SK-N-SH treated with all-trans-retinoic acid at 6 μM for 48 hours (cell line): ENCODE measurements around the gene RAB11FIP2.

Source experiments
- ATAC-seq: fragments of 200-7000 bp; cut with Tn5 transposase; 3 replicates; pipeline ENCODE4 v1.9.1; 2020; ENCODE audit warnings: mild to moderate bottlenecking, moderate library complexity
- ARNTL ChIP-seq: fragments of 450-650 bp; formaldehyde crosslinking; IDR thresholded peaks from 2 replicates; pipeline ENCODE4 v1.5.0; 2020; ENCODE audit warnings: low read depth, mild to moderate bottlenecking, moderate library complexity, borderline replicate concordance
- BACH2 ChIP-seq: fragments of 250-450 bp; sonication (Bioruptor Pico); IDR thresholded peaks from 2 replicates; pipeline ENCODE4 v1.9.0; 2021; ENCODE audit warnings: mild to moderate bottlenecking, borderline replicate concordance
- CREB5 ChIP-seq: fragments of 250-450 bp; sonication (Bioruptor Pico); IDR thresholded peaks from 2 replicates; pipeline ENCODE4 v1.5.1; 2020; ENCODE audit warnings: low read depth, mild to moderate bottlenecking, moderate library complexity
- CSRNP3 ChIP-seq: fragments of 250-450 bp; sonication (Bioruptor Pico); IDR thresholded peaks from 2 replicates; pipeline ENCODE4 v1.5.1; 2021; ENCODE audit warnings: mild to moderate bottlenecking, moderate library complexity
- GLIS3 ChIP-seq: fragments of 250-450 bp; sonication (Bioruptor Pico); IDR thresholded peaks from 2 replicates; pipeline ENCODE4 v1.5.0; 2020; ENCODE audit warnings: mild to moderate bottlenecking, moderate library complexity
- ISL1 ChIP-seq: fragments of 250-450 bp; sonication (Bioruptor Pico); IDR thresholded peaks from 2 replicates; pipeline ENCODE4 v2.1.2; 2022; ENCODE audit warnings: mild to moderate bottlenecking, moderate library complexity
- OSR1 ChIP-seq: fragments of 250-450 bp; sonication (Bioruptor Pico); IDR thresholded peaks from 2 replicates; pipeline ENCODE4 v1.8.0; 2022; ENCODE audit warnings: moderate library complexity, mild to moderate bottlenecking, inconsistent platforms
- POU6F1 ChIP-seq: fragments of 250-450 bp; sonication (Bioruptor Pico); IDR thresholded peaks from 2 replicates; pipeline ENCODE4 v1.8.0; 2021; ENCODE audit warnings: low read depth, mild to moderate bottlenecking, moderate library complexity, borderline replicate concordance
- PPARA ChIP-seq: fragments of 250-450 bp; sonication (Bioruptor Pico); IDR thresholded peaks from 2 replicates; pipeline ENCODE4 v1.5.0; 2020; ENCODE audit warnings: mild to moderate bottlenecking, borderline replicate concordance
- SNAI2 ChIP-seq: fragments of 250-450 bp; sonication (Bioruptor Pico); IDR thresholded peaks from 2 replicates; pipeline ENCODE4 v1.5.0; 2020; ENCODE audit warnings: mild to moderate bottlenecking, moderate library complexity
- TCF4 ChIP-seq: fragments of 250-450 bp; sonication (Bioruptor Pico); IDR thresholded peaks from 2 replicates; pipeline ENCODE4 v1.8.0; 2021; ENCODE audit warnings: mild to moderate bottlenecking, moderate library complexity, borderline replicate concordance
- TOX ChIP-seq: fragments of 250-450 bp; sonication (Bioruptor Pico); IDR thresholded peaks from 2 replicates; pipeline ENCODE4 v1.8.0; 2021; ENCODE audit warnings: mild to moderate bottlenecking, moderate library complexity, borderline replicate concordance
- TSHZ2 ChIP-seq: fragments of 250-450 bp; sonication (Bioruptor Pico); IDR thresholded peaks from 2 replicates; pipeline ENCODE4 v1.5.0; 2020; ENCODE audit warnings: mild to moderate bottlenecking, moderate library complexity
- ZC3H10 ChIP-seq: fragments of 250-450 bp; sonication (Bioruptor Pico); IDR thresholded peaks from 2 replicates; pipeline ENCODE4 v1.5.1; 2021; ENCODE audit warnings: mild to moderate bottlenecking, moderate library complexity
- ZFP30 ChIP-seq: fragments of 450-650 bp; formaldehyde crosslinking; IDR thresholded peaks from 2 replicates; pipeline ENCODE4 v1.5.0; 2022; ENCODE audit warnings: mild to moderate bottlenecking, moderate library complexity
- ZNF565 ChIP-seq: fragments of 450-650 bp; formaldehyde crosslinking; conservative IDR thresholded peaks from 2 replicates; pipeline ENCODE4 v1.5.0; 2020; ENCODE audit warnings: low read depth, mild to moderate bottlenecking, moderate library complexity
- ZNF70 ChIP-seq: fragments of 450-650 bp; formaldehyde crosslinking; IDR thresholded peaks from 2 replicates; pipeline ENCODE4 v1.5.0; 2020; ENCODE audit warnings: mild to moderate bottlenecking, moderate library complexity
- ZNF8 ChIP-seq: fragments of 450-650 bp; formaldehyde crosslinking; IDR thresholded peaks from 2 replicates; pipeline ENCODE4 v1.5.0; 2020; ENCODE audit warnings: mild to moderate bottlenecking, moderate library complexity

Gene RAB11FIP2

GRCh38 chr10:118028619-118029018 is 18.1 kb downstream of the RAB11FIP2 start:
- TF ChIP-seq TCF4 (no peak), GLIS3 (CRISPR knock-in tag) (no peak), BACH2 (no peak)
- ATAC-seq, result no peak

GRCh38 chr10:118027397-118027796 is 19.3 kb downstream of the RAB11FIP2 start:
- no peak for TF ChIP-seq ZNF565 (CRISPR knock-in tag)
- TF ChIP-seq SNAI2 (CRISPR knock-in tag), result no peak
- no peak for TF ChIP-seq POU6F1
- TF ChIP-seq OSR1, result no peak
- TF ChIP-seq ZFP30 (CRISPR knock-in tag), result no peak
- no peak for TF ChIP-seq TCF4
- TF ChIP-seq CREB5, result no peak
- no peak for ATAC-seq

- ATAC-seq, result no peak
Measured at GRCh38 chr10:118026936-118027335, 19.8 kb downstream of the RAB11FIP2 start.

More at GRCh38 chr10:118026936-118027335, 19.8 kb downstream of the RAB11FIP2 start:
- TF ChIP-seq OSR1, result no peak
- no peak for TF ChIP-seq ISL1 (CRISPR knock-in tag)
- no peak for TF ChIP-seq ARNTL (CRISPR knock-in tag)
- TF ChIP-seq CREB5, result no peak
- no peak for TF ChIP-seq PPARA
- TF ChIP-seq GLIS3 (CRISPR knock-in tag), result no peak
- no peak for TF ChIP-seq CSRNP3 (CRISPR knock-in tag)
- no peak for TF ChIP-seq TOX (CRISPR knock-in tag)
- TF ChIP-seq ZNF565 (CRISPR knock-in tag), result no peak
- TF ChIP-seq TSHZ2, result no peak
- TF ChIP-seq ZNF8, result no peak
- TF ChIP-seq ZFP30 (CRISPR knock-in tag), result no peak
- no peak for TF ChIP-seq ZC3H10 (CRISPR knock-in tag)
- TF ChIP-seq ZNF70, result no peak
